ENCODE data around the gene GRID2.
"Not testable (repeated sequence)": the region's sequence is repeated elsewhere in the genome, so short reads cannot be mapped to it uniquely, and the experiment has no call there.

Gene GRID2

GRCh38 chr4:93221771-93222170, 918.0 kb downstream of the GRID2 start:
- DNase-seq: peak in 1 of 2 experiments; percentile 32

GRCh38 chr4:93228021-93228420, 924.3 kb downstream of the GRID2 start:
- DNase-seq: peak; percentile 0 to 10

GRCh38 chr4:93232883-93233282, 929.1 kb downstream of the GRID2 start:
- DNase-seq: no peak

- peak in 1 of 2 experiments; percentile 54 for DNase-seq
Measured at GRCh38 chr4:93237521-93237920, 933.8 kb downstream of the GRID2 start.

- DNase-seq: no peak
Measured at GRCh38 chr4:93243262-93243661, 939.5 kb downstream of the GRID2 start.

GRCh38 chr4:93261207-93261606, 957.4 kb downstream of the GRID2 start:
- no peak for DNase-seq

GRCh38 chr4:93263166-93263565, 959.4 kb downstream of the GRID2 start:
- DNase-seq: no peak

GRCh38 chr4:93267747-93268146, 964.0 kb downstream of the GRID2 start:
- DNase-seq: no peak

- DNase-seq: no peak
Measured at GRCh38 chr4:93285346-93285745, 981.6 kb downstream of the GRID2 start.

- DNase-seq: no peak
Measured at GRCh38 chr4:93289241-93289640, 985.5 kb downstream of the GRID2 start.

GRCh38 chr4:93289831-93290230, 986.1 kb downstream of the GRID2 start:
- DNase-seq: no peak

GRCh38 chr4:93299118-93299517, 995.4 kb downstream of the GRID2 start:
- no peak for DNase-seq

- DNase-seq: not testable (repeated sequence)
Measured at GRCh38 chr4:93300780-93301555, 997.2 kb downstream of the GRID2 start.

GRCh38 chr4:93302310-93302709, 998.5 kb downstream of the GRID2 start:
- DNase-seq: no peak

GRCh38 chr4:93303440-93303839, 999.7 kb downstream of the GRID2 start:
- no peak for DNase-seq

GRCh38 chr4:93312299-93312698, 1008.5 kb downstream of the GRID2 start:
- no peak for DNase-seq

- DNase-seq: no peak
Measured at GRCh38 chr4:93313197-93313596, 1009.4 kb downstream of the GRID2 start.

- peak; percentile 12 to 46 for DNase-seq
Measured at GRCh38 chr4:93317057-93317456, 1013.3 kb downstream of the GRID2 start.

GRCh38 chr4:93317561-93317960, 1013.8 kb downstream of the GRID2 start:
- no peak for DNase-seq

GRCh38 chr4:93319041-93319440, 1015.3 kb downstream of the GRID2 start:
- no peak for DNase-seq

- no peak for DNase-seq
Measured at GRCh38 chr4:93320356-93320755, 1016.6 kb downstream of the GRID2 start.

GRCh38 chr4:93327346-93327745, 1023.6 kb downstream of the GRID2 start:
- no peak for DNase-seq

GRCh38 chr4:93334003-93334402, 1030.2 kb downstream of the GRID2 start:
- DNase-seq: no peak

- no peak for DNase-seq
Measured at GRCh38 chr4:93337196-93337595, 1033.4 kb downstream of the GRID2 start.

- no peak for DNase-seq
Measured at GRCh38 chr4:93342738-93343137, 1039.0 kb downstream of the GRID2 start.

Measured in cerebellar nuclear complex (tissue), 1 donor.